ENCODE results near the gene TFR2.

Gene TFR2

GRCh38 chr7:100649826-100650565, 8.6 kb upstream of the TFR2 start:
- no peak for DNase-seq

GRCh38 chr7:100642534-100642907, 1.2 kb upstream of the TFR2 start:
- DNase-seq: no peak

GRCh38 chr7:100641860-100642533, 645 bp upstream of the TFR2 start:
- no peak for DNase-seq

- no peak for DNase-seq
Measured at GRCh38 chr7:100640517-100641440, 573 bp downstream of the TFR2 start.

GRCh38 chr7:100639995-100640516, 1.3 kb downstream of the TFR2 start:
- DNase-seq: no peak

GRCh38 chr7:100632951-100633717, 8.2 kb downstream of the TFR2 start:
- peak in 1 of 2 experiments; percentile 21 for DNase-seq

- no peak for DNase-seq
Measured at GRCh38 chr7:100630066-100630465, 11.3 kb downstream of the TFR2 start.

GRCh38 chr7:100629117-100629716, 12.1 kb downstream of the TFR2 start:
- DNase-seq: no peak

GRCh38 chr7:100627238-100627549, 14.2 kb downstream of the TFR2 start:
- DNase-seq: no peak

GRCh38 chr7:100626530-100627237, 14.7 kb downstream of the TFR2 start:
- peak; percentile 36 to 53 for DNase-seq

- no peak for DNase-seq
Measured at GRCh38 chr7:100626055-100626454, 15.3 kb downstream of the TFR2 start.

GRCh38 chr7:100623951-100624824, 17.2 kb downstream of the TFR2 start:
- no peak for DNase-seq

GRCh38 chr7:100621554-100621953, 19.8 kb downstream of the TFR2 start:
- DNase-seq: no peak

- no peak for DNase-seq
Measured at GRCh38 chr7:100620804-100621203, 20.5 kb downstream of the TFR2 start.

GRCh38 chr7:100620239-100620638, 21.1 kb downstream of the TFR2 start:
- DNase-seq: no peak

- no peak for DNase-seq
Measured at GRCh38 chr7:100614308-100614861, 27.0 kb downstream of the TFR2 start.

- DNase-seq: no peak
Measured at GRCh38 chr7:100613412-100614175, 27.8 kb downstream of the TFR2 start.

GRCh38 chr7:100612730-100613390, 28.5 kb downstream of the TFR2 start:
- no peak for DNase-seq
